ENCODE data around the gene SSBP4.

GRCh38 chr19:18422530-18423191 lies 3.5 kb downstream of the SSBP4 start:
- TF ChIP-seq CTCF (IDR thresholded peaks at IDR 0.05), result no peak
- TF ChIP-seq POLR2A (IDR thresholded peaks at IDR 0.05), result no peak

All from testis (tissue), 2 donors.